HCT116 (cell line): ENCODE measurements around the gene CHAC1. TPM values are rescaled to one million over a fixed set of nuclear protein-coding genes. Genes with fewer than 3 reads are reported as not detected.

ENCODE experiments used
- ATAC-seq: fragments of 200-7000 bp; cut with Tn5 transposase; 2 replicates; pipeline ENCODE4 v1.9.1; 2020; ENCODE audit warnings: mild to moderate bottlenecking, moderate library complexity
- BruUV-seq: library from RNA; stranded (reverse); fragments of 400-500 nt; replicated peaks from 2 replicates; lab custom pipeline; 2021; lab: Mats Ljungman, UMichigan
- CTCF ChIA-PET: fragments of 300-600 bp; sonication (Branson Sonifier 250); formaldehyde crosslinking; loops from one replicate; lab custom pipeline; 2021; ENCODE audit warnings: antibody characterized with exemption; lab: Charles Lee
- POLR2A ChIA-PET: fragments of 300-600, 350-600 bp; sonication (Branson Sonifier 250); formaldehyde crosslinking; loops from one replicate; lab custom pipeline; 2021; ENCODE audit warnings: antibody characterized with exemption; lab: Charles Lee
- RAD21 ChIA-PET, 2 experiments: fragments of 300-600 bp; sonication (Branson Sonifier 250); formaldehyde crosslinking; loops; one replicate each; lab custom pipeline; 2023; ENCODE audit warnings: low total read pairs in 2 of 2; ENCODE audit not compliant: uncharacterized antibody in 2 of 2, unreplicated experiment in 2 of 2, low non-redundant PET in 1 of 2; lab: Charles Lee
- DNase-seq: peaks from one replicate; pipeline ENCODE4 v3.0.0-alpha.2; 2010; ENCODE audit warnings: low read depth, low spot score
- H2AFZ ChIP-seq: fragments of 200-600 bp; shearing (Covaris generic), sonication (generic); 2 replicates; pipeline ENCODE4 v1.6.1; 2017; ENCODE audit warnings: low read depth, mixed run types, mixed read lengths, antibody characterized with exemption, low read length; ENCODE audit not compliant: poor library complexity, severe bottlenecking
- H3K27ac ChIP-seq: 2 replicates; pipeline ENCODE4 v1.5.1; 2012; ENCODE audit warnings: low read depth, low read length
- H3K27me3 ChIP-seq: fragments of 200-600 bp; sonication (generic); 2 replicates; pipeline ENCODE4 v1.6.1; 2016; ENCODE audit warnings: mixed run types, low read length, mixed read lengths; ENCODE audit not compliant: insufficient read depth
- H3K36me3 ChIP-seq, 2 experiments: fragments of 200-500 bp in 1 of 2; fragments of 200-600 bp in 1 of 2; sonication (Bioruptor generic) in 1 of 2; sonication (generic) in 1 of 2; 2 replicates each; pipeline versions ENCODE4 v1.5.1 to v1.6.1; 2014 to 2016; ENCODE audit warnings: low read length in 2 of 2, inconsistent platforms in 1 of 2, mixed read lengths in 1 of 2, mixed run types in 1 of 2; ENCODE audit not compliant: insufficient read depth in 2 of 2, control insufficient read depth in 1 of 2
- H3K4me1 ChIP-seq, 2 experiments: fragments of 200-600 bp in 1 of 2; sonication (generic) in 1 of 2; 2 replicates each; pipeline versions ENCODE4 v1.5.1 to v1.6.1; 2012 to 2017; ENCODE audit warnings: low read length in 2 of 2, inconsistent platforms in 1 of 2, mild to moderate bottlenecking in 1 of 2, mixed read lengths in 1 of 2, mixed run types in 1 of 2, moderate library complexity in 1 of 2; ENCODE audit not compliant: insufficient read depth in 2 of 2, control insufficient read depth in 1 of 2
- H3K4me2 ChIP-seq: fragments of 200-600 bp; sonication (generic); 2 replicates; pipeline ENCODE4 v1.6.1; 2017; ENCODE audit warnings: mixed run types, low read length, mixed read lengths
- H3K4me3 ChIP-seq, 2 experiments: fragments of 200-600 bp in 1 of 2; sonication (generic) in 1 of 2; replicated peaks in 1 of 2; 2 replicates each; pipeline ENCODE4 v1.5.1; 2011 to 2016; ENCODE audit warnings: low read length in 2 of 2, control low read depth in 1 of 2, low read depth in 1 of 2, mild to moderate bottlenecking in 1 of 2, mixed read lengths in 1 of 2, mixed run types in 1 of 2
- H3K79me2 ChIP-seq: fragments of 200-600 bp; sonication (generic); 2 replicates; pipeline ENCODE4 v1.6.1; 2017; ENCODE audit warnings: mild to moderate bottlenecking, mixed run types, low read length, moderate library complexity, mixed read lengths; ENCODE audit not compliant: insufficient read depth
- H3K9ac ChIP-seq: fragments of 200-600 bp; sonication (generic); 2 replicates; pipeline ENCODE4 v1.6.1; 2016; ENCODE audit warnings: low read length, mixed read lengths
- H3K9me2 ChIP-seq: fragments of 200-600 bp; sonication (generic), shearing (Covaris generic); 2 replicates; pipeline ENCODE4 v1.6.1; 2017; ENCODE audit warnings: mixed run types, mild to moderate bottlenecking, moderate library complexity; ENCODE audit not compliant: insufficient read depth
- H3K9me3 ChIP-seq, 2 experiments: fragments of 200-500 bp in 1 of 2; fragments of 200-600 bp in 1 of 2; sonication (Bioruptor generic) in 1 of 2; sonication (generic) in 1 of 2; 2 replicates each; pipeline ENCODE4 v1.6.1; 2014 to 2017; ENCODE audit warnings: low read length in 2 of 2, mixed read lengths in 2 of 2, inconsistent platforms in 1 of 2, low read depth in 1 of 2, mild to moderate bottlenecking in 1 of 2, mixed run types in 1 of 2, moderate library complexity in 1 of 2; ENCODE audit not compliant: control insufficient read depth in 1 of 2, insufficient read depth in 1 of 2
- H4K20me1 ChIP-seq: fragments of 200-600 bp; sonication (generic), shearing (Covaris generic); 2 replicates; pipeline ENCODE4 v1.6.1; 2017; ENCODE audit warnings: mixed run types, mild to moderate bottlenecking, moderate library complexity; ENCODE audit not compliant: insufficient read depth
- CTCF ChIP-seq, 3 experiments: fragments of 200-600 bp in 1 of 3; sonication (generic) in 1 of 3; IDR thresholded peaks in 2 of 3; conservative IDR thresholded peaks in 1 of 3; 2 replicates each; pipeline ENCODE4 v1.5.1; 2012 to 2017; ENCODE audit warnings: low read depth in 2 of 3, low read length in 2 of 3, antibody characterized with exemption in 1 of 3, borderline replicate concordance in 1 of 3, control low read depth in 1 of 3, mild to moderate bottlenecking in 1 of 3, mixed read lengths in 1 of 3, mixed run types in 1 of 3, moderate library complexity in 1 of 3; ENCODE audit not compliant: insufficient read depth in 1 of 3
- EGR1 ChIP-seq: IDR thresholded peaks from 2 replicates; pipeline ENCODE4 v1.6.1; 2012; ENCODE audit warnings: low read depth
- JUND ChIP-seq: IDR thresholded peaks from 2 replicates; pipeline ENCODE4 v1.6.1; 2012
- MAX ChIP-seq: IDR thresholded peaks from 2 replicates; pipeline ENCODE4 v1.6.1; 2012
- RAD21 ChIP-seq: IDR thresholded peaks from 2 replicates; pipeline ENCODE4 v1.6.1; 2012; ENCODE audit warnings: low read depth, mild to moderate bottlenecking
- SIN3A ChIP-seq: IDR thresholded peaks from 2 replicates; pipeline ENCODE4 v1.6.1; 2012; ENCODE audit warnings: low read depth
- SP1 ChIP-seq: IDR thresholded peaks from 2 replicates; pipeline ENCODE4 v1.6.1; 2012; ENCODE audit warnings: low read depth
- SRF ChIP-seq: IDR thresholded peaks from 2 replicates; pipeline ENCODE4 v1.6.1; 2012; ENCODE audit warnings: low read depth
- intact Hi-C: fragments of 100-400 bp; cut with micrococcal nuclease; formaldehyde crosslinking; loops from 2 replicates; pipeline ENCODE4 v1.10.0; 2022
- total RNA-seq: library from RNA; stranded (reverse); gene quantifications from one replicate; pipeline ENCODE4 v1.2.1, GENCODE V29; 2021; ENCODE audit not compliant: unreplicated experiment
- TF ChIP-seq, protein P1 (sequence below): IDR thresholded peaks from 2 replicates; pipeline ENCODE4 v1.6.1; 2012

Gene CHAC1
- total RNA-seq, 1 experiment from 2014 or later: 58.9 TPM

DNA sequence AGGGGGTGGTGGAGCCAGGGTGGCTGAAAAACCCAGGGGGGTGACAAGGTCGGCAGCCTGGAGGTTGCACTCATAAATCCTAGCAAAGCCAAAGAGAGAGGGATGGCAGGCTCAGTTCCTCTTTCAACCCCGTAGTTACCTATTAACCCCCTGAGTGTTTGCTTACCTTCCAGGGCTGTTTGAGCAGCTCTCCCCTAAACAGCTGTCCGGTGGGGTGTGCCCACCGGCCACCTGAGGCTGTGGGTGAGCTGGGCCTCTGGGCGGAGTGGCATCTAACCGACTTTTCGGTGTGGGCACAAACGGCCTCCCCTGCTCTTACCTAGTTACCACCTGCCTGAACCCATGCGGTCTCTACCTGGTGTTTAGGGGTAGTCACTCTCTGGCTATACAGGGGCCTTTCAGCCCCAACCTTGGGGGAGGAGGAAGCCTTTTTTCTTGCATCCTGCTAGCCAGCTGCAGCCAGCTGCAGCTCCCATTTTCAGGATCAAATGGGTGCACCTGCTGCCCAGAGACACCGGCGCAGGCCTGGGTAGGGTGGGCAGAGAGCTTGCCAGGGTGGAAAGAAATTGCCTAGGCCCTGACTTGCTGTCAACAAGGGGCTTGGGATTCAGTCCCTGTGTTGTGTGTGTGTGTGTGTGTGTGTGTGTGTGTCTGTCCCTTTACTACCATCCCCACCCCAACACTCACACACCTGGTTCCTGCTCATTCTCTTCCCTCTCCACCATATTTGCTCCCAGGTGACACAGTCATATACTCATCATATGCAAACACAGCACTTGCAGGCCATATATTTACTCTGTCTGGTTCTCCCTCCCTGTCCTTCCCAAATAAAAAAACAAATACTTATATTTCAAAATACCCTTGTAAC, 20.4 kb upstream of the CHAC1 start:
- Histone ChIP-seq H2AFZ (no peak overlapping the region), H3K79me2 (no peaks in the 10 kb centered on the region), H3K4me3 (no peak overlapping the region), H3K4me1 (peaks cover 18 to 35% of the 10 kb centered on the region in 2 experiments), H3K4me2 (no peak overlapping the region), H4K20me1 (no peaks in the 10 kb centered on the region), H3K27ac (no peak overlapping the region), H3K9me2 (no peaks in the 10 kb centered on the region), H3K9ac (no peak overlapping the region), H3K36me3 (no peaks in the 10 kb centered on the region), H3K9me3 (no peaks in the 10 kb centered on the region), H3K27me3 (peaks cover 12% of the 10 kb centered on the region; the same call in 1 of the 2 replicates)
- TF ChIP-seq, protein P1, sequence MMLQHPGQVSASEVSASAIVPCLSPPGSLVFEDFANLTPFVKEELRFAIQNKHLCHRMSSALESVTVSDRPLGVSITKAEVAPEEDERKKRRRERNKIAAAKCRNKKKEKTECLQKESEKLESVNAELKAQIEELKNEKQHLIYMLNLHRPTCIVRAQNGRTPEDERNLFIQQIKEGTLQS: no peak
- no peak for TF ChIP-seq RAD21
- no peak for TF ChIP-seq MAX
- TF ChIP-seq SP1: no peak
- TF ChIP-seq EGR1: no peak
- TF ChIP-seq SIN3A: no peak
- no peak for TF ChIP-seq SRF
- TF ChIP-seq CTCF (IDR thresholded peaks at IDR 0.05 in 2 of 3, conservative IDR thresholded peaks at IDR 0.05 in 1 of 3; ENCODE audit: borderline replicate concordance in 1 of 3, insufficient read depth in 1 of 3, low read depth in 2 of 3, low read length in 2 of 3): no peak
- no peak for TF ChIP-seq JUND
- DNase-seq (no peak), ATAC-seq (no peak)
- ChIA-PET RAD21 (no interaction called here), CTCF (interaction anchor here (1.8 kb wide), 2 partner anchors 9 to 27 kb away, joined by 6 read pairs; no protein-coding TSS in a partner anchor), POLR2A (interaction anchor here (1.8 kb wide), 1 partner anchor 20 kb away, joined by 4 read pairs; the partner anchor contains the start of gene CHAC1)
- no TSS peak for BruUV-seq
- intact Hi-C loops: loop anchor here (5.0 to 10.0 kb wide), 2 partner anchors 89 to 252 kb away; no protein-coding TSS in a partner anchor
